ENCODE measurements around the gene ADAMTS7. TPM values are rescaled to one million over a fixed set of nuclear protein-coding genes. Genes with fewer than 3 reads are reported as not detected.
"Not testable (repeated sequence)": the region's sequence is repeated elsewhere in the genome, so short reads cannot be mapped to it uniquely, and the experiment has no call there.

The ADAMTS7 gene
- polyA plus RNA-seq, 4 donors, result 21.6 to 35.1 (median 23.4) TPM

- DNase-seq (ENCODE audit: low read depth in 4 of 4, low spot score in 3 of 4), result not testable (repeated sequence)
Observed at GRCh38 chr15:78753751-78754535, 57.3 kb downstream of the ADAMTS7 start.

- not testable (repeated sequence) for DNase-seq (ENCODE audit: low read depth in 4 of 4, low spot score in 3 of 4)
Observed at GRCh38 chr15:78753359-78753659, 58.0 kb downstream of the ADAMTS7 start.

- no peak for DNase-seq (ENCODE audit: low read depth in 4 of 4, low spot score in 3 of 4)
Observed at GRCh38 chr15:78752492-78753358, 58.5 kb downstream of the ADAMTS7 start.

- DNase-seq (ENCODE audit: low read depth in 4 of 4, low spot score in 3 of 4), result no peak
Observed at GRCh38 chr15:78751602-78751979, 59.7 kb downstream of the ADAMTS7 start.

- DNase-seq (ENCODE audit: low read depth in 4 of 4, low spot score in 3 of 4), result peak; percentile 78 to 83 (median 82)
Observed at GRCh38 chr15:78750974-78751601, 60.2 kb downstream of the ADAMTS7 start.

GRCh38 chr15:78750566-78750965 is 60.7 kb downstream of the ADAMTS7 start:
- no peak for DNase-seq (ENCODE audit: low read depth in 4 of 4, low spot score in 3 of 4)

GRCh38 chr15:78749831-78750230 is 61.4 kb downstream of the ADAMTS7 start:
- DNase-seq (ENCODE audit: low read depth in 4 of 4, low spot score in 3 of 4), result no peak

- DNase-seq (ENCODE audit: low read depth in 4 of 4, low spot score in 3 of 4), result not testable (repeated sequence)
Observed at GRCh38 chr15:78747877-78748276, 63.4 kb downstream of the ADAMTS7 start.

GRCh38 chr15:78741674-78742073 is 69.6 kb downstream of the ADAMTS7 start:
- DNase-seq (ENCODE audit: low read depth in 4 of 4, low spot score in 3 of 4), result not testable (repeated sequence)

- DNase-seq (ENCODE audit: low read depth in 4 of 4, low spot score in 3 of 4), result no peak
Observed at GRCh38 chr15:78740904-78741274, 70.4 kb downstream of the ADAMTS7 start.

GRCh38 chr15:78739996-78740903 is 71.0 kb downstream of the ADAMTS7 start:
- DNase-seq (ENCODE audit: low read depth in 4 of 4, low spot score in 3 of 4), result no peak

- DNase-seq (ENCODE audit: low read depth in 4 of 4, low spot score in 3 of 4), result no peak
Observed at GRCh38 chr15:78739206-78739605, 72.1 kb downstream of the ADAMTS7 start.

- not testable (repeated sequence) for DNase-seq (ENCODE audit: low read depth in 4 of 4, low spot score in 3 of 4)
Observed at GRCh38 chr15:78737931-78738558, 73.2 kb downstream of the ADAMTS7 start.

GRCh38 chr15:78737187-78737820 is 74.0 kb downstream of the ADAMTS7 start:
- DNase-seq (ENCODE audit: low read depth in 4 of 4, low spot score in 3 of 4), result no peak

GRCh38 chr15:78736286-78736685 is 75.0 kb downstream of the ADAMTS7 start:
- DNase-seq (ENCODE audit: low read depth in 4 of 4, low spot score in 3 of 4), result not testable (repeated sequence)

- DNase-seq (ENCODE audit: low read depth in 4 of 4, low spot score in 3 of 4), result no peak
Observed at GRCh38 chr15:78734451-78735064, 76.7 kb downstream of the ADAMTS7 start.

GRCh38 chr15:78732634-78733033 is 78.6 kb downstream of the ADAMTS7 start:
- no peak for DNase-seq (ENCODE audit: low read depth in 4 of 4, low spot score in 3 of 4)

- DNase-seq (ENCODE audit: low read depth in 4 of 4, low spot score in 3 of 4), result no peak
Observed at GRCh38 chr15:78730955-78731354, 80.3 kb downstream of the ADAMTS7 start.

- not testable (repeated sequence) for DNase-seq (ENCODE audit: low read depth in 4 of 4, low spot score in 3 of 4)
Observed at GRCh38 chr15:78728427-78728826, 82.8 kb downstream of the ADAMTS7 start.

Measured in right renal pelvis (tissue), 4 donors.